Measurements from ENCODE around the gene PLXNA2.
A peak's percentile ranks its signal among the peaks of the same experiment; 100 is the strongest.

- TF ChIP-seq CTCF (IDR thresholded peaks at IDR 0.05), result no peak
- TF ChIP-seq HMGXB4 (CRISPR knock-in tag; IDR thresholded peaks at IDR 0.05; ENCODE audit: borderline replicate concordance), result no peak
- peak; percentile 95 for TF ChIP-seq CBX8 (IDR thresholded peaks at IDR 0.05)
- no peak for TF ChIP-seq POLR2A (IDR thresholded peaks at IDR 0.05; ENCODE audit: low read length)
- no peak for TF ChIP-seq REST (IDR thresholded peaks at IDR 0.05)
- TF ChIP-seq MYC (IDR thresholded peaks at IDR 0.05; ENCODE audit: borderline replicate concordance, low read length), result no peak
- no peak for TF ChIP-seq JUNB (IDR thresholded peaks at IDR 0.05)
These were observed 17.7 kb upstream of the PLXNA2 start for GRCh38 chr1:208261874-208262273.
